NOMO-1 treated with DMSO at 0.1 percent for 48 hours (cell line): Measurements from ENCODE around the gene TMEM141.
A peak's percentile ranks its signal among the peaks of the same experiment; 100 is the strongest.

Experiments
- DNase-seq: peaks from one replicate; lab custom pipeline; 2025; ENCODE audit not compliant: unreplicated experiment; lab: John Stamatoyannopoulos, UW

The TMEM141 gene

GRCh38 chr9:136790640-136791515 is at the start of gene TMEM141:
TMEM141 (plus strand) TSS chr9:136791344; CDS start chr9:136791371, 27 bp downstream.
- DNase-seq, result peak; percentile 100

- no peak for DNase-seq
Measured at GRCh38 chr9:136741883-136742571, 49.1 kb upstream of the TMEM141 start.

- no peak for DNase-seq
Measured at GRCh38 chr9:136742591-136743391, 48.4 kb upstream of the TMEM141 start, which contains the start of gene LCN10. LCN10 (minus strand) TSS chr9:136742940; CDS start chr9:136742903, 37 bp downstream.

- DNase-seq, result no peak
Measured at GRCh38 chr9:136743639-136744211, 47.4 kb upstream of the TMEM141 start.

- DNase-seq, result no peak
Measured at GRCh38 chr9:136744773-136745172, 46.4 kb upstream of the TMEM141 start.

GRCh38 chr9:136745389-136746154 is 45.6 kb upstream of the TMEM141 start:
- DNase-seq, result no peak

- DNase-seq, result no peak
Measured at GRCh38 chr9:136746155-136746490, 45.0 kb upstream of the TMEM141 start.

GRCh38 chr9:136746621-136747020 is 44.5 kb upstream of the TMEM141 start:
- DNase-seq, result no peak

- no peak for DNase-seq
Measured at GRCh38 chr9:136747161-136748060, 43.7 kb upstream of the TMEM141 start.

- no peak for DNase-seq
Measured at GRCh38 chr9:136748201-136748600, 42.9 kb upstream of the TMEM141 start, which contains the start of gene LCN6. LCN6 (minus strand) TSS chr9:136748525; CDS start chr9:136748483, 42 bp downstream.

GRCh38 chr9:136748666-136749611 is 42.2 kb upstream of the TMEM141 start:
- no peak for DNase-seq

- peak; percentile 6 for DNase-seq
Measured at GRCh38 chr9:136750526-136750925, 40.6 kb upstream of the TMEM141 start.

GRCh38 chr9:136751244-136751643 is 39.9 kb upstream of the TMEM141 start:
- no peak for DNase-seq

- DNase-seq, result no peak
Measured at GRCh38 chr9:136751814-136752213, 39.3 kb upstream of the TMEM141 start.

- no peak for DNase-seq
Measured at GRCh38 chr9:136753371-136754058, 37.6 kb upstream of the TMEM141 start.

- DNase-seq, result no peak
Measured at GRCh38 chr9:136754059-136754572, 37.0 kb upstream of the TMEM141 start.

GRCh38 chr9:136754626-136755301 is 36.4 kb upstream of the TMEM141 start:
- DNase-seq, result no peak
